ENCODE results near the gene BSG.

- TF ChIP-seq POLR2A (IDR thresholded peaks at IDR 0.05; ENCODE audit: low read depth, low read length) (no peak), CTCF (conservative IDR thresholded peaks at IDR 0.05; ENCODE audit: low read depth, low read length) (no peak), MAFK (IDR thresholded peaks at IDR 0.05; ENCODE audit: low read depth, low read length) (no peak), SMC3 (IDR thresholded peaks at IDR 0.05; ENCODE audit: low read depth, low read length) (no peak), USF2 (IDR thresholded peaks at IDR 0.05; ENCODE audit: low read depth, low read length) (no peak), MAZ (IDR thresholded peaks at IDR 0.05; ENCODE audit: borderline replicate concordance, low read depth, low read length) (no peak)
Observed at GRCh38 chr19:583968-584239, 11.5 kb downstream of the BSG start.
